Fibroblast of pulmonary artery (primary cell): ENCODE results near the gene TMEM169.

Experiments used
- DNase-seq: peaks from one replicate; pipeline ENCODE4 v3.0.0-alpha.2; 2010; ENCODE audit warnings: low read depth
- H3K4me3 ChIP-seq: replicated peaks from 2 replicates; pipeline ENCODE4 v1.5.1; 2011; ENCODE audit warnings: low read depth, mild to moderate bottlenecking, control low read depth, low read length, moderate library complexity
- TF ChIP-seq, protein P1 (sequence below): IDR thresholded peaks from 2 replicates; pipeline ENCODE4 v1.5.1; 2011; ENCODE audit warnings: mild to moderate bottlenecking, control low read depth, low read length, inconsistent platforms; ENCODE audit errors: missing control alignments

TMEM169 gene

DNA sequence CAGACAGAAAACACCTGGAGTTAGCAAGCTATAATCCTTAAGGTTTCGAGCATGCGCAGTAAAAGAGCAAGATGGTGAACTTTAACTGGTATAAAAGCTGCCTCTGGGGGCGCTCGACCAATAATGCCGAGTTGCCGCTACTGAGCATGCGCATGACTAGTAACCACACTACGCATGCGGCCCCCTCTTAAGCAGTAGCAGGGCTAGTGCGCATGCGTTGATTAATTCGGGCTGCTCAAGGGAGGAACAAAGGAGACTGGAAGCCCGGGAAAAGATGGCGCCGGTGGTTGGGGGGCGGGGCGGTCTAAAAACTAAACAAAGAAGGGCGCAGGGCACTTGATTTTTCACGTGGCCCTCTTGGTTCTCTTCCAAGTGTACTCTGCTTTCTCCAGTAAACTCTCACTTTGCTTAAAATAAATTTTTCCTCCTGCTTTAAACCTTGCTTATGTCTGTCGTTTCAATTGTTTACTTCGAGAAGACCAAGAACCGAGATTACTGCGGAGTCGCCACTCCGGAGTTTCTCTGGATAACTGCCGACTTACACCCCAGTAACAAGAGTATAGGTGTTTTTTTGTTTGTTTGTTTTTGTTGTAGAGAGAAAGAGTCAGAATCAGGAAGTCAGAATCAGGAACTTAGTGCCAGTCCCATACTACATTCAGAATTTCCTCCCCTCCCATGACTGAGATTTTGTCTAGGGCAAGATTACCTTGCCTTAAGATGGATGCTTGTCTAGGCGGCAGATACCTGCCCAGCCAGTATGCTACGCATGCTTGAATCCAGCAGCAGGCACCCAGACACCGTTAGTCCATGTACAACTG is 33.2 kb downstream of the TMEM169 start:
- TF ChIP-seq, protein P1, sequence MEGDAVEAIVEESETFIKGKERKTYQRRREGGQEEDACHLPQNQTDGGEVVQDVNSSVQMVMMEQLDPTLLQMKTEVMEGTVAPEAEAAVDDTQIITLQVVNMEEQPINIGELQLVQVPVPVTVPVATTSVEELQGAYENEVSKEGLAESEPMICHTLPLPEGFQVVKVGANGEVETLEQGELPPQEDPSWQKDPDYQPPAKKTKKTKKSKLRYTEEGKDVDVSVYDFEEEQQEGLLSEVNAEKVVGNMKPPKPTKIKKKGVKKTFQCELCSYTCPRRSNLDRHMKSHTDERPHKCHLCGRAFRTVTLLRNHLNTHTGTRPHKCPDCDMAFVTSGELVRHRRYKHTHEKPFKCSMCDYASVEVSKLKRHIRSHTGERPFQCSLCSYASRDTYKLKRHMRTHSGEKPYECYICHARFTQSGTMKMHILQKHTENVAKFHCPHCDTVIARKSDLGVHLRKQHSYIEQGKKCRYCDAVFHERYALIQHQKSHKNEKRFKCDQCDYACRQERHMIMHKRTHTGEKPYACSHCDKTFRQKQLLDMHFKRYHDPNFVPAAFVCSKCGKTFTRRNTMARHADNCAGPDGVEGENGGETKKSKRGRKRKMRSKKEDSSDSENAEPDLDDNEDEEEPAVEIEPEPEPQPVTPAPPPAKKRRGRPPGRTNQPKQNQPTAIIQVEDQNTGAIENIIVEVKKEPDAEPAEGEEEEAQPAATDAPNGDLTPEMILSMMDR, result peak; percentile 83
- DNase-seq, result peak; percentile 100
- H3K4me3 ChIP-seq, result peak overlapping the region; percentile 63

DNA sequence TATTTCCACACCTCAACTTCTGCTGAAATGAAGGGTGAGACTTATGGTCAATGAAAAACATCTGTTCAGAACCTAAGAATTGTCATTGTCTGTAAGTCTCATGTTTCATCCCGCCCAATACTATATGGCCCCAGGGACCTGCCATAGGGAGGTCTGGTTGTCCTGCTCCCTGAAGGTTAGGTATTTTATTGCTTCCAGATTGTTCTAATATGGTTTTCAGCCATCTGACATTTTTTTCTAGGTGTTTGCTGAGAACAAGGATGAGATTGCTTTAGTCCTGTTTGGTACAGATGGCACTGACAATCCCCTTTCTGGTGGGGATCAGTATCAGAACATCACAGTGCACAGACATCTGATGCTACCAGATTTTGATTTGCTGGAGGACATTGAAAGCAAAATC is 34.7 kb downstream of the TMEM169 start:
- DNase-seq, result no peak
- H3K4me3 ChIP-seq, result no peak overlapping the region
- TF ChIP-seq, protein P1, result no peak

- DNase-seq, result peak; percentile 23
- TF ChIP-seq, protein P1, result no peak
Observed at GRCh38 chr2:216117561-216118340, 36.0 kb downstream of the TMEM169 start.

DNA sequence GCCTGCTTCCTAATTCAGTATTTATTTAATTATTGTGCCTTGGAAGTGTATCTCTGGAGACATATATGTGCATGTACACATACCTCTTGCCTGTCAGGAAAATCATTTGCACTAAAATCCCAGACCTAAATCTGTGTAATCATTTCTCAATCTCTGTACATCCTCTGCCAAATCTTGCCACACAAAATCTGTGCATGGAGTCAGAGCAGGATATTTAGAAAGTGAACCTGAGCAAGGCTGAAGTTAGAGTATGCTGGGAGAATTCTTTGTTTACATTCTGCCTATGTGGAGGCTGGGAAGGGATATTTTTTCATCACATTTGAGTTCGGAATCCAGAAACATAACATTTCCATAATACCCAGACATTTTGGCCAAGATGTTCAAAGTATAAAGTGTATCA is 36.8 kb downstream of the TMEM169 start:
- TF ChIP-seq, protein P1, result no peak
- no peak for DNase-seq
- no peak overlapping the region for H3K4me3 ChIP-seq

More at GRCh38 chr2:216117561-216118340, 36.0 kb downstream of the TMEM169 start:
- H3K4me3 ChIP-seq, result no peak overlapping the region

DNA sequence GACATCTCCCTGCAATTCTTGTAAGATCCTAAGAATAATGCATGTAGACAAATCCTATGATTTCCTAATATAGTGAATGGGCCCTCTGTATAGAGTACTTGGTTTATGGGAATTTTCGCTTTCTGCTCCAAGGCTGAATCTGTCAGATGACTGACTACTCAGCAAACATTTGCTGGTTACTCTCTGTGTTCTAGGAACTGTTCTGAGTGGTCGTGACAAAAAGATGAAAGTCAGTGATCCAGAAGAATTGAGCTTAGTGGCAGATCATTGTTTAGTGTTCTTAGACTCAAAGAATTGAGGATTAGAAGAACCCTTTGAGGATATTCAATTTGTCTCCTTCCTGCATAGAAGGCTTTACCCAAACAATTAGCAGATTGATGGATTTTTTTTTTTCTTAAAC is 37.4 kb downstream of the TMEM169 start:
- TF ChIP-seq, protein P1, result no peak
- no peak overlapping the region for H3K4me3 ChIP-seq

DNA sequence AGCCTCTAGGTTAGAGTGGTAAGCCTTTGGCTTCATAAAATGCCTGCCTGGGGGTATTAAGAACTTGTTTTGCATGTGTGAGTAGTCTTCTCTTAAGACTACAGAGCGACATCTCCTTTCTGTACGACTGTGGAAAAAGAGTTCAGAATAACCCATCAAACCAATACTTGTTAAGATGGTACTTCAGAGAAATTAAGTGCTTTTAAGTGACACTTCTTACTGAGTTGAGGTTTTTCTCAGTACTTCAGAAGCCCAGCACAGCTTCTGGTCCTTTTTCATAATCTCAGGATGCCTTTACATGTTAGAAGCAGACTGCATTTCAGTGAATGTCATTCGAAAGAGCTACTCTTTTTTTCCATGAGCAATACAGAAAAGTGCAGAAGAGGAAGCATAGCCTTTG is 38.3 kb downstream of the TMEM169 start:
- no peak for DNase-seq
- H3K4me3 ChIP-seq, result no peak overlapping the region
- TF ChIP-seq, protein P1, result no peak

More for the DNA sequence above, 37.4 kb downstream of the TMEM169 start:
- no peak for DNase-seq
